A549 (cell line): ENCODE results near the gene MISFA. TPM values are rescaled to one million over a fixed set of nuclear protein-coding genes. Genes with fewer than 3 reads are reported as not detected.

Experiments
- ATAC-seq, 2 experiments: fragments of 200-7000 bp in 1 of 2; fragments of >200 bp in 1 of 2; cut with Nextera tagmentation in 1 of 2; cut with Tn5 transposase in 1 of 2; 3 replicates each; pipeline versions ENCODE4 v1.8.0 to v1.9.1; 2018 to 2020; ENCODE audit warnings: mild to moderate bottlenecking in 1 of 2, moderate library complexity in 1 of 2
- CTCF ChIA-PET: fragments of 300-600 bp; sonication (Branson Sonifier 250); formaldehyde crosslinking; extraction: SDS; loops from one replicate; lab custom pipeline; 2021; ENCODE audit warnings: antibody characterized with exemption, inconsistent platforms; lab: Yijun Ruan, JAX
- POLR2A ChIA-PET: fragments of 350-600 bp; formaldehyde crosslinking; extraction: SDS; loops from one replicate; lab custom pipeline; 2021; ENCODE audit warnings: antibody characterized with exemption, inconsistent platforms; lab: Yijun Ruan, JAX
- DNase-seq, 2 experiments: peaks; one replicate each; pipeline versions ENCODE4 v3.0.0 to v3.0.0-alpha.2; 2011 to 2016; ENCODE audit warnings: low read depth in 1 of 2, low spot score in 1 of 2
- FAIRE-seq: peaks from 2 replicates; lab custom pipeline; 2011; peaks lifted over from hg19 to GRCh38; lab: Jason Lieb, UNC
- H3K27ac ChIP-seq, 2 experiments: fragments of >200 bp; sonication (Bioruptor Twin); formaldehyde crosslinking; 3 replicates each; pipeline ENCODE4 v1.5.1; 2016 to 2017
- H3K4me1 ChIP-seq: fragments of >200 bp; sonication (Bioruptor Twin); formaldehyde crosslinking; 3 replicates; pipeline ENCODE4 v1.6.1; 2016
- H3K4me2 ChIP-seq: fragments of >200 bp; sonication (Bioruptor Twin); formaldehyde crosslinking; 3 replicates; pipeline ENCODE4 v1.6.1; 2016
- H3K4me3 ChIP-seq: fragments of >200 bp; sonication (Bioruptor Twin); formaldehyde crosslinking; 3 replicates; pipeline ENCODE4 v1.5.1; 2016
- H3K9me3 ChIP-seq: fragments of >200 bp; sonication (Bioruptor Twin); formaldehyde crosslinking; 3 replicates; pipeline ENCODE4 v1.6.1; 2016
- CBX2 ChIP-seq: fragments of 200-600 bp; sonication (generic); IDR thresholded peaks from 2 replicates; pipeline ENCODE4 v1.6.1; 2016; ENCODE audit warnings: low read depth, mild to moderate bottlenecking, borderline replicate concordance
- CHD2 ChIP-seq: fragments of 150-350 bp; IDR thresholded peaks from 2 replicates; pipeline ENCODE4 v1.6.1; 2014; ENCODE audit warnings: low read length; ENCODE audit not compliant: partially characterized antibody
- CHD4 ChIP-seq: fragments of 200-600 bp; sonication (generic); IDR thresholded peaks from 2 replicates; pipeline ENCODE4 v1.6.1; 2016; ENCODE audit warnings: antibody characterized with exemption, mild to moderate bottlenecking, borderline replicate concordance
- EHF ChIP-seq: fragments of 250-450 bp; sonication (Bioruptor Pico); IDR thresholded peaks from 2 replicates; pipeline ENCODE4 v1.5.0; 2020; ENCODE audit warnings: mild to moderate bottlenecking
- EHMT2 ChIP-seq: fragments of 200-600 bp; sonication (generic); IDR thresholded peaks from 2 replicates; pipeline ENCODE4 v1.6.1; 2016; ENCODE audit warnings: antibody characterized with exemption, low read depth, mild to moderate bottlenecking, moderate library complexity
- EP300 ChIP-seq, 2 experiments: fragments of >200 bp; sonication (Bioruptor Twin); formaldehyde crosslinking; IDR thresholded peaks; 2 replicates in 1 of 2; 3 replicates in 1 of 2; pipeline ENCODE4 v1.6.1; 2016 to 2017
- FOSB ChIP-seq: fragments of 250-450 bp; sonication (Bioruptor Pico); IDR thresholded peaks from 2 replicates; pipeline ENCODE4 v1.5.0; 2020; ENCODE audit warnings: mild to moderate bottlenecking, moderate library complexity
- FOSL2 ChIP-seq, 2 experiments: fragments of 450-650 bp in 1 of 2; fragments of >200 bp in 1 of 2; sonication (Bioruptor Twin) in 1 of 2; formaldehyde crosslinking; IDR thresholded peaks; 2 replicates each; pipeline versions ENCODE4 v1.5.0 to v1.6.1; 2016 to 2020; ENCODE audit warnings: mild to moderate bottlenecking in 1 of 2, moderate library complexity in 1 of 2
- FOXS1 ChIP-seq: fragments of 250-450 bp; sonication (Bioruptor Pico); IDR thresholded peaks from 2 replicates; pipeline ENCODE4 v1.5.0; 2020; ENCODE audit warnings: mild to moderate bottlenecking, moderate library complexity
- HDAC2 ChIP-seq: fragments of 200-600 bp; sonication (generic); IDR thresholded peaks from 2 replicates; pipeline ENCODE4 v1.6.1; 2016
- HEYL ChIP-seq: fragments of 250-450 bp; sonication (Bioruptor Pico); IDR thresholded peaks from 2 replicates; pipeline ENCODE4 v1.8.0; 2021; ENCODE audit warnings: mild to moderate bottlenecking, moderate library complexity
- HMGXB4 ChIP-seq: fragments of 250-450 bp; sonication (Bioruptor Pico); IDR thresholded peaks from 2 replicates; pipeline ENCODE4 v1.5.0; 2021; ENCODE audit warnings: mild to moderate bottlenecking, moderate library complexity, borderline replicate concordance
- HOXB13 ChIP-seq: fragments of 250-450 bp; sonication (Bioruptor Pico); IDR thresholded peaks from 2 replicates; pipeline ENCODE4 v1.5.0; 2020; ENCODE audit warnings: low read depth, mild to moderate bottlenecking, moderate library complexity
- JUN ChIP-seq, 2 experiments: fragments of >200 bp; sonication (Bioruptor Twin); formaldehyde crosslinking; IDR thresholded peaks; 2 replicates in 1 of 2; 3 replicates in 1 of 2; pipeline ENCODE4 v1.6.1; 2016 to 2017
- MAFK ChIP-seq: fragments of 450-650 bp; IDR thresholded peaks from 2 replicates; pipeline ENCODE4 v1.6.1; 2014; ENCODE audit not compliant: partially characterized antibody
- MAZ ChIP-seq: fragments of 150-350 bp; IDR thresholded peaks from 2 replicates; pipeline ENCODE4 v1.6.1; 2014; ENCODE audit warnings: antibody characterized with exemption, low read depth, low read length, borderline replicate concordance
- MYC ChIP-seq: IDR thresholded peaks from 2 replicates; pipeline ENCODE4 v1.6.1; 2012; ENCODE audit warnings: mild to moderate bottlenecking, inconsistent platforms, low read length, improper control_type of control experiment, borderline replicate concordance
- NFE2L2 ChIP-seq: fragments of 150-350 bp; conservative IDR thresholded peaks from 2 replicates; pipeline ENCODE4 v1.6.1; 2014; ENCODE audit warnings: low read length
- NPAS2 ChIP-seq: fragments of 250-450 bp; sonication (Bioruptor Pico); IDR thresholded peaks from 2 replicates; pipeline ENCODE4 v1.8.0; 2022; ENCODE audit warnings: mild to moderate bottlenecking, moderate library complexity, borderline replicate concordance
- NR3C1 ChIP-seq: fragments of >200 bp; sonication (Bioruptor Twin); formaldehyde crosslinking; IDR thresholded peaks from 3 replicates; pipeline ENCODE4 v1.6.1; 2017
- PBX3 ChIP-seq: IDR thresholded peaks from 2 replicates; pipeline ENCODE4 v1.6.1; 2012
- PHF8 ChIP-seq: fragments of 200-600 bp; sonication (generic); IDR thresholded peaks from 2 replicates; pipeline ENCODE4 v1.6.1; 2016; ENCODE audit warnings: low read depth, mild to moderate bottlenecking, antibody characterized with exemption, moderate library complexity, borderline replicate concordance
- RAD21 ChIP-seq, 2 experiments: fragments of >200 bp in 1 of 2; sonication (Bioruptor Twin) in 1 of 2; formaldehyde crosslinking in 1 of 2; IDR thresholded peaks in 1 of 2; conservative IDR thresholded peaks in 1 of 2; 2 replicates in 1 of 2; 3 replicates in 1 of 2; pipeline ENCODE4 v1.6.1; 2012 to 2018; ENCODE audit warnings: inconsistent platforms in 1 of 2
- RARB ChIP-seq: fragments of 250-450 bp; sonication (Bioruptor Pico); IDR thresholded peaks from 2 replicates; pipeline ENCODE4 v1.8.0; 2021; ENCODE audit warnings: mild to moderate bottlenecking, moderate library complexity
- RCOR1 ChIP-seq: fragments of 150-350 bp; IDR thresholded peaks from 2 replicates; pipeline ENCODE4 v1.6.1; 2014; ENCODE audit warnings: antibody characterized with exemption, low read length, low read depth
- SMC3 ChIP-seq: fragments of >200 bp; sonication (Bioruptor Twin); formaldehyde crosslinking; IDR thresholded peaks from 3 replicates; pipeline ENCODE4 v1.6.1; 2018; ENCODE audit warnings: inconsistent platforms
- TP53 ChIP-seq: fragments of 250-450 bp; sonication (Bioruptor Pico); IDR thresholded peaks from 2 replicates; pipeline ENCODE4 v1.5.0; 2021; ENCODE audit warnings: mild to moderate bottlenecking, moderate library complexity
- ZC3H11A ChIP-seq: fragments of 450-650 bp; IDR thresholded peaks from 2 replicates; pipeline ENCODE4 v1.6.1; 2014; ENCODE audit warnings: antibody characterized with exemption, mild to moderate bottlenecking
- ZFP36 ChIP-seq: fragments of 450-650 bp; IDR thresholded peaks from 2 replicates; pipeline ENCODE4 v1.6.1; 2014; ENCODE audit warnings: borderline replicate concordance; ENCODE audit not compliant: partially characterized antibody
- ZNF302 ChIP-seq: fragments of 250-450 bp; sonication (Bioruptor Pico); IDR thresholded peaks from 2 replicates; pipeline ENCODE4 v1.9.0; 2021; ENCODE audit warnings: inconsistent platforms, mild to moderate bottlenecking, moderate library complexity
- WGBS: methylation state at CpG from one replicate; pipeline ENCODE4 v1.1.6; 2017; ENCODE audit errors: missing lambda C conversion rate; 5-methylcytosine and 5-hydroxymethylcytosine counted together
- polyA plus RNA-seq, 4 experiments: library from polyadenylated mRNA; depleted of rRNA in 3 of 4; stranded (reverse); fragments of >200 nt; fragmentation: RNase III in 1 of 4; extraction: RNeasy Plus Mini Kit Qiagen cat#74134 plus additional on column Dnase treatment in 1 of 4; gene quantifications; 2 replicates in 3 of 4; 3 replicates in 1 of 4; pipeline ENCODE4 v1.2.3, GENCODE V29; 2011 to 2017
- TF ChIP-seq, protein P1 (sequence below): fragments of 250-450 bp; sonication (Bioruptor Pico); IDR thresholded peaks from 2 replicates; pipeline ENCODE4 v1.5.0; 2020; ENCODE audit warnings: low read depth, mild to moderate bottlenecking, moderate library complexity
- TF ChIP-seq, protein P2 (sequence below): fragments of 150-350 bp; IDR thresholded peaks from 2 replicates; pipeline ENCODE4 v1.6.1; 2014; ENCODE audit warnings: low read depth, mild to moderate bottlenecking, low read length

MISFA gene
- polyA plus RNA-seq, 2 of the 4 experiments (the other 2 are of a cell fraction), result 1.7 to 6.3 TPM

- ATAC-seq (peak; percentile 96), DNase-seq (peak; percentile 93 to 97), FAIRE-seq (no peak)
- H3K9me3 ChIP-seq, result no peaks in the 10 kb centered on the region
- H3K27ac ChIP-seq, result peak within 1 kb of the TSS; percentile 88 to 96
- H3K4me3 ChIP-seq, result peak within 1 kb of the TSS; percentile 63
- peaks cover 25% of the 10 kb centered on the region; the same call in 1 of the 3 replicates for H3K4me1 ChIP-seq
- CTCF ChIA-PET, result interaction anchor here (0.6 to 2.0 kb wide), 3 partner anchors 10 to 260 kb away, joined by 3 to 7 read pairs (median 3); no protein-coding TSS in a partner anchor
- H3K4me2 ChIP-seq, result peak within 1 kb of the TSS; percentile 87
- POLR2A ChIA-PET, result interaction anchor here (1.0 to 1.7 kb wide), 4 partner anchors 9 to 194 kb away, joined by 4 to 13 read pairs (median 7); partner anchors contain the start of genes LDHA and SPTY2D1
- 1% methylated on average over 24 of the region's 50 CpGs for WGBS
- TF ChIP-seq, protein P1, sequence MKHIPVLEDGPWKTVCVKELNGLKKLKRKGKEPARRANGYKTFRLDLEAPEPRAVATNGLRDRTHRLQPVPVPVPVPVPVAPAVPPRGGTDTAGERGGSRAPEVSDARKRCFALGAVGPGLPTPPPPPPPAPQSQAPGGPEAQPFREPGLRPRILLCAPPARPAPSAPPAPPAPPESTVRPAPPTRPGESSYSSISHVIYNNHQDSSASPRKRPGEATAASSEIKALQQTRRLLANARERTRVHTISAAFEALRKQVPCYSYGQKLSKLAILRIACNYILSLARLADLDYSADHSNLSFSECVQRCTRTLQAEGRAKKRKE (CRISPR knock-in tag), result no peak
- TF ChIP-seq HEYL (CRISPR knock-in tag), result no peak
- TF ChIP-seq NR3C1, result no peak
- TF ChIP-seq EP300 (IDR thresholded peaks at IDR 0.05), result no peak
- no peak for TF ChIP-seq EHF (CRISPR knock-in tag)
- no peak for TF ChIP-seq FOSL2 (IDR thresholded peaks at IDR 0.05)
- no peak for TF ChIP-seq FOSL2 (CRISPR knock-in tag; IDR thresholded peaks at IDR 0.05)
- no peak for TF ChIP-seq FOXS1 (CRISPR knock-in tag)
- no peak for TF ChIP-seq HDAC2
- 0 out of 2 replicates have a peak, but pooled peaks have one; percentile 13 for TF ChIP-seq TP53
- no peak for TF ChIP-seq MAFK
- TF ChIP-seq MAZ, result no peak
- no peak for TF ChIP-seq ZC3H11A
- TF ChIP-seq ZNF302 (CRISPR knock-in tag), result no peak
- TF ChIP-seq PBX3, result peak; percentile 69; the same call in 1 of the 2 replicates
- no peak for TF ChIP-seq NPAS2
- TF ChIP-seq RARB, result no peak
- TF ChIP-seq HOXB13 (CRISPR knock-in tag), result no peak
- TF ChIP-seq, protein P2, sequence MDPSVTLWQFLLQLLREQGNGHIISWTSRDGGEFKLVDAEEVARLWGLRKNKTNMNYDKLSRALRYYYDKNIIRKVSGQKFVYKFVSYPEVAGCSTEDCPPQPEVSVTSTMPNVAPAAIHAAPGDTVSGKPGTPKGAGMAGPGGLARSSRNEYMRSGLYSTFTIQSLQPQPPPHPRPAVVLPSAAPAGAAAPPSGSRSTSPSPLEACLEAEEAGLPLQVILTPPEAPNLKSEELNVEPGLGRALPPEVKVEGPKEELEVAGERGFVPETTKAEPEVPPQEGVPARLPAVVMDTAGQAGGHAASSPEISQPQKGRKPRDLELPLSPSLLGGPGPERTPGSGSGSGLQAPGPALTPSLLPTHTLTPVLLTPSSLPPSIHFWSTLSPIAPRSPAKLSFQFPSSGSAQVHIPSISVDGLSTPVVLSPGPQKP, result no peak
- TF ChIP-seq EHMT2, result no peak
- TF ChIP-seq JUN (IDR thresholded peaks at IDR 0.05), result peak; percentile 63 to 82; a peak in 3 of 5 replicates
- no peak for TF ChIP-seq HMGXB4 (CRISPR knock-in tag)
- no peak for TF ChIP-seq SMC3
- TF ChIP-seq CHD2, result no peak
- no peak for TF ChIP-seq RAD21 (conservative IDR thresholded peaks at IDR 0.05 in 1 of 2, IDR thresholded peaks at IDR 0.05 in 1 of 2)
- TF ChIP-seq ZFP36, result no peak
- no peak for TF ChIP-seq CBX2
- peak; percentile 76; the same call in 1 of the 2 replicates for TF ChIP-seq PHF8
- TF ChIP-seq NFE2L2, result no peak
- TF ChIP-seq MYC, result 0 out of 2 replicates have a peak, but pooled peaks have one; percentile 36
- no peak for TF ChIP-seq RCOR1
- no peak for TF ChIP-seq FOSB (CRISPR knock-in tag)
- TF ChIP-seq CHD4, result no peak
These were observed 11.0 kb upstream of the MISFA start, which contains the start of gene UEVLD for GRCh38 chr11:18588297-18589252. UEVLD (minus strand) TSS chr11:18588734; CDS start chr11:18588654, 80 bp downstream.
